Muscle of arm (tissue), 12 donors: ENCODE measurements around the gene PPIF. TPM values are rescaled to one million over a fixed set of nuclear protein-coding genes. Genes with fewer than 3 reads are reported as not detected.

Source experiments
- DNase-seq: peaks from one replicate; pipeline ENCODE4 v3.0.0-alpha.2; 2013
- polyA plus RNA-seq, 12 donors: library from polyadenylated mRNA; unstranded; fragments of 120-200 nt; gene quantifications; one replicate each; pipeline ENCODE4 v1.2.1, GENCODE V29; 2013; ENCODE audit not compliant: insufficient read length in 12 of 12

Gene PPIF
- polyA plus RNA-seq, 12 donors: 17.8 to 46.8 (median 20.8) TPM; not detected in 1

- no peak for DNase-seq
Observed at GRCh38 chr10:79384773-79385391, 37.6 kb downstream of the PPIF start.

GRCh38 chr10:79385392-79385795 is 38.1 kb downstream of the PPIF start:
- no peak for DNase-seq

GRCh38 chr10:79385804-79386531 is 38.7 kb downstream of the PPIF start:
- no peak for DNase-seq

GRCh38 chr10:79386637-79387465 is 39.6 kb downstream of the PPIF start:
- DNase-seq: no peak

- DNase-seq: no peak
Observed at GRCh38 chr10:79387466-79387973, 40.3 kb downstream of the PPIF start.

- DNase-seq: no peak
Observed at GRCh38 chr10:79387974-79388850, 40.9 kb downstream of the PPIF start.

- no peak for DNase-seq
Observed at GRCh38 chr10:79390057-79390456, 42.8 kb downstream of the PPIF start.

- no peak for DNase-seq
Observed at GRCh38 chr10:79390551-79391229, 43.4 kb downstream of the PPIF start.

GRCh38 chr10:79391231-79392019 is 44.2 kb downstream of the PPIF start:
- DNase-seq: no peak

- no peak for DNase-seq
Observed at GRCh38 chr10:79392020-79392398, 44.7 kb downstream of the PPIF start.

- DNase-seq: no peak
Observed at GRCh38 chr10:79392506-79393176, 45.4 kb downstream of the PPIF start.

GRCh38 chr10:79393221-79393923 is 46.1 kb downstream of the PPIF start:
- DNase-seq: no peak

- DNase-seq: no peak
Observed at GRCh38 chr10:79393924-79394610, 46.8 kb downstream of the PPIF start.

- no peak for DNase-seq
Observed at GRCh38 chr10:79394664-79395063, 47.4 kb downstream of the PPIF start.

GRCh38 chr10:79396520-79396919 is 49.3 kb downstream of the PPIF start:
- DNase-seq: no peak

- no peak for DNase-seq
Observed at GRCh38 chr10:79397051-79397450, 49.8 kb downstream of the PPIF start.

- no peak for DNase-seq
Observed at GRCh38 chr10:79397575-79398303, 50.5 kb downstream of the PPIF start.
